GM21381 (cell line): Measurements from ENCODE around the gene GRHL1.

Experiments
- ATAC-seq: cut with Tn5 transposase; IDR thresholded peaks from one replicate; pipeline ENCODE4 v1.9.1; 2021; ENCODE audit warnings: mild to moderate bottlenecking, moderate library complexity; ENCODE audit not compliant: unreplicated experiment

Gene GRHL1

DNA sequence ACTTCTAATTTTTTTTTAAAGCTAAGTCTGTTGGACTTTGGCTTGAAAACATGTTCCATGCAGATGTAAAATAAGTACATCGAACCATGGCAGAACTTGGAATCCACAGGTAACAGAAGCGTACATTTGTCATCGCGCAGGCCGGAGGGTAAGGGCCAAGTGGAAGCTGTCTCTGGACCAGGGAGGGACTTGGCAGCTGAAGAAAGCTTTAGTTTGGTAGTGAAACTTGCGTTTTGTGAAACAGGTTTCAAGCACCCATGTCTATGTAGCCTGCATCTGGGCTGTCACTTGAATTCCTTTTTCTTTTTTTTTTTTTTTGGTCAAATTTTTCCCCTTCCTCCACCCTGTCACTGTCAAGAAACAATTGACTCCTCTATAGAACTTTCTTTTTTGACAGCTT is 20.4 kb downstream of the GRHL1 start:
- ATAC-seq = no peak

DNA sequence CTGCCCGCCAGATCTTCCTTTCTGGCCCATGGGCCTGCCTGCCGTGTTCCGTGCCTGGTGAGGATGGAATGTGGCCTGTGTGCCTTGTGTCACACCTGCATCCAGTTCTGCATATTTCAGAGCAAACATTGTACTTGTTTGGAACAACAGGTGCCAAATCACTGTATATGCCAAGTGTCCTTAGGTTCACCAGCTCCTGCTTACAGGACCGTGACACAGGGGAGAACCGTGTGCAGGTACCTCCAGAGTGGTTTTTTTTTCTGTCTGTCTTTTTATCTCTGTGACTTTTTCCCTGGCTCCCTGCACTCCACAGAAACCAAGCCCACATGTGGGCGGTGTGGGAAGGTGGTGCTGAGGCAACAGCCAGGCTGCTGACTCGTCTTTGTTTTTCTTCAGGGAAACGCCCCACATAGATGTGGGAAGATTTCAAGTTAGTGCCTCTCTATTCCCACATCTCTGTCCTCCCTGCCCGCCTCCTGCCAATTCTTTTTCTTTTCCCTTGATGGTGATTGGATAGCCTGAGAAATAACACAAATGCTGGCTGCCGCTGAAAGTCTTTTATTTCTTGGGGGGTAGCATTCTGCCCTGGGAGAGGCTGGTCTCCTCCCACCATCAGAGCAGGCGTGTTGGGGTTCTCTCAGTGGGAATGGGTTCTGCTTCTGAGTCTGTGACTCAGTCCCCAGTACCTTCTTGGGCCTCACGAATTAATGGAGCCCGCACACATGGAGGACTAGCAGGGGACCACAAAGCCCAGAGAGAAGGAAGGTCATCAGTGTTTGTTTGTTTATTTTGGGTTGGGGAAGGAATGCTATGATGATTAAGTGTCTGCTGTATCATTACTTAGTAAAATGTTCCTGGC is 21.4 kb downstream of the GRHL1 start:
- ATAC-seq = no peak

GRCh38 chr2:9973690-9974089 is 22.2 kb downstream of the GRHL1 start:
- ATAC-seq = no peak

DNA sequence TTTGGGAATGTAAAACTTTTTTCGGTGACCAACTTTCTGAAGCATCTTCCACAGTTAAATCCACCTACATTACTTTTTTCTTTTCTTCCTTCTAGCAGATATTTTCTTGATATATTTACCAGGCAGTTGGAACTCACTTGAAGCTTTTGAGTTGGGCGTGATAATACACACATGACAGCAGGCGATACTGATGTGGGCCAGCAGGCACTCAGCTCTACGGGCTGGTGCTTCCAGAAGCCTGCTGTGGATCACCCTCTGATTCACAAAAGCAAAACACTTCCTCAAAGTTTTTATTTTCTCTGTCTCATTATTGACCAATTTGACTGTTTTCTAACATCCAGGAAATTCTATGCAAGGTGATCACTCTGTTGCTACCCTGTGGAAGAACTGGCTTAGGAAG is 22.9 kb downstream of the GRHL1 start:
- ATAC-seq = no peak

GRCh38 chr2:9975328-9975727 is 23.8 kb downstream of the GRHL1 start:
- ATAC-seq = no peak

DNA sequence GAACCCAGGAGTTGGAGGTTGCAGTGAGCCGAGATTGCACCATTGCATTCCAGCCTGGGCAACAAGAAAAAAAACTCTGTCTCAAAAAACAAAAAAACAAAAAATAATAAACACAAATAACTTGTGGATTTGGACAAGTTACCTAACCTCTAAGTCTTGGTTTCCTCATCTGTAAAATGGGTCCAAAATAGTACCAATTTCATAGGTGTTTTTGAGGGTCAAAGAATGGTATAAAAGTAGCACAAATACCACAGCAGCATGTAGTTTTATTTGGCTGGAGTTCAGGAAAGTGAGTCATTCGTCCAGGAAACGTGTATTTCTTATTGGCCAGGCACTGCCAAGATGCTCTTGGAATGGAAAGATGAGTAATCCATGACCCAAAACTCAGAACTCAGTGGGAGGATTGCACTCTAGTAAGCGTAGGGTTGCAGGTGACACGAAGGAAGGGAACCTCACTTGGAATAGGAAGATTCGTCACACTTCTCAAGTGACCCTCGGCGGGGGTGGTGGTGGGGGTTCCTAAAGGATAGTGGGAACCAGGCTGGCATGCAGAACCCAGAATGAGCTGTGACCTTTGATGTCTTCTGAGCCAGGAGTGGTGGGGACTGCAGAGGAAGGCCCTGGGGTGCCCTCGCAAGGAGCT is 24.4 kb downstream of the GRHL1 start:
- no peak for ATAC-seq

DNA sequence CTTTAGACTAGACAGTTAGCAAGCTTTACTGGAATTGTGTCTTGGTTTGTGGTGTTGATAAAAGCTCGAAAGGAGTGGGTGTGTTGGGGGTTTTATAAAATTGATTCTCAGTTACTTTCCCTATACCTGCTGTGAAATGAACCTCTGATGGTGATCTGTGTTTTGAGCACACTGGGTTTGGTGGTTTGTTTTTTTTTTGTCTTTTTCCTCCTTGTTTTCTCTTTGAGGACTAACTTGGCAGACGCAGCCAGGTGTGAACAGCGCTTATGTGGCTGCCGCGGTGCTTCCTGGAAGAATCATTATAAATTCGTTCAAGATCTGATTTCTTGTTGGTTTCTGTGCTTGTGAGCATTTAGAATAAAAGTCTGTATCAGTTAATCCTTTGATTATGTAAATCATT is 28.5 kb downstream of the GRHL1 start:
- ATAC-seq = no peak

- no peak for ATAC-seq
These were observed 29.0 kb downstream of the GRHL1 start for GRCh38 chr2:9980520-9980919.

- ATAC-seq = no peak
These were observed 30.2 kb downstream of the GRHL1 start for GRCh38 chr2:9981655-9982054.

DNA sequence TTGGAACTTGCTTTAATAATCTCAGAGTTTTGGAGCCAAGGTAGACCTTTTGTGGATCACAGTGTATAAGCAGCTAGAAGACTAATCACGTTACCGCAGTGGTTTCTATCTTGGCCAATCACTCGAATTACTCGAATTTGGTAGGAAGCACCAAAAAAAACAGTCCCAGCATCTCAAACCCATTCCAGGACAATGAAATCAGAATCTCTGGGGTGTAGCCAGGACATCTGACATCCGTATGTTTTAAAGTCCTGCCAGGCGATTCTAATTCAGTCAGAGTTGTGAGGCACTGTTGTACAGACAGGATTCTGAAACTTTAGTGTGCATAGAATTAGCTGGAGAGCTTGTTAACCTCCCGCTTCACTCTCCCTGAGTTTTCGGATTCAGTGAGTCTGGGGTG is 30.8 kb downstream of the GRHL1 start:
- no peak for ATAC-seq

- ATAC-seq = no peak
These were observed 31.4 kb downstream of the GRHL1 start for GRCh38 chr2:9982891-9983290.

GRCh38 chr2:9983401-9984216 is 32.1 kb downstream of the GRHL1 start:
- no peak for ATAC-seq

DNA sequence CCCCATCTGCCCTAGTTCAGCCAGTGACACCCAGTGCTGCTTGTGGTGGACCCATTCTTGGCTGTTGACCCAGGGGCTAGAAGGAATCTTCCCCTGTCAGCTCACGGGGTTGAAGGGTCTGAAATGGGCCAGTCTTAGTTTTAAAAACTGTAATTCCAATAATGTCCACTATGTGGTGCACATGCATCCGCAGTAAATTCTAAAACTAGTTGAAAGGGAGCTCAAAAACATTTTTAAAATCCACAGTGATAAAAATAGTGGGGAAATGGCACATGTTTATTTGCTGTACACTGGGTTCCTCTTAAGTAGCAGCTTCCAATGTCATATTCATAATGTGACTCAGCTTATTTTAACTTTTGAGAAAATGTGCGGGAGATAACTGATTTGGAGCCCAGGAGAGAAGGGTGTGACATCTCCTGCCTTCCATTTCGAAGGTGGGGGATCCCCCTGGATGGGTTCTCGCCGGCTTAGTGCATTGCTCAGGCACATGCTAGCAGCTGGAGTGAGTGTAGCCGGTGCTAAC is 32.8 kb downstream of the GRHL1 start:
- ATAC-seq = no peak

DNA sequence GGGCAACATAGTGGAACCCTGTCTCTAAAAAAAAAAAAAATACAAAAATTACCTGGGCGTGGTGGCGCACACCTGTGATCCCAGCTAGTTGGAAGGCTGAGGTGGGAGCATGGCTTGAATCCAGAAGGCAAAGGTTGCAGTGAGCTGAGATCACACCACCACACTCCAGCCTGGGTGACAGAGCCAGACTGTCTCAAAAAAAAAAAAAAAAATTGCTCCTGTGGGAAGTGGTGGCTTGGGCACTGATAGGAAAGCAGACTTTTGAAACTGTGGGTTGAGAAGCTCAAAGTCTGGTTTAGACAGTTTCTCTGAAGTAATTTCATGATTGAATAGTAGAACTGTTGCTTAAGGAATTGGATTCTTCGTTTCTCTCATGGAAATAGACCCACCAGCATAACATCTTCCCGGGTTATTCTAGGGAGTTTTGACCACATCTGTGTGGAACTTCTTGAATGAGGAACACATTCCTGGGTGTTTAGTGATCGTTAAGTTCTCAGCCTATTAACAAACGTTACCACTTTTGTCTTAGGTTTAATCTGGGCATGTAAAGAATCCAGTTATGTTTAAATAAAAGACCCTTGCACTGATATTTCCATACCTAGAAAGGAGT is 33.5 kb downstream of the GRHL1 start:
- no peak for ATAC-seq

GRCh38 chr2:9985531-9986328 is 34.2 kb downstream of the GRHL1 start:
- no peak for ATAC-seq

GRCh38 chr2:9988320-9988719 is 36.8 kb downstream of the GRHL1 start:
- ATAC-seq = no peak

- ATAC-seq = no peak
These were observed 39.2 kb downstream of the GRHL1 start for GRCh38 chr2:9990736-9991135.

GRCh38 chr2:9991221-9991620 is 39.7 kb downstream of the GRHL1 start:
- ATAC-seq = no peak

- ATAC-seq = no peak
These were observed 40.4 kb downstream of the GRHL1 start for GRCh38 chr2:9991829-9992273.
